ENCODE measurements around the gene MLLT3. TPM values are rescaled to one million over a fixed set of nuclear protein-coding genes. Genes with fewer than 3 reads are reported as not detected.
"Not testable (repeated sequence)": the region's sequence is repeated elsewhere in the genome, so short reads cannot be mapped to it uniquely, and the experiment has no call there.

MLLT3 gene
- total RNA-seq, 2 experiments from 2014 or later, result 59.1 to 60.8 TPM

GRCh38 chr9:20662156-20662555, 39.9 kb upstream of the MLLT3 start:
- H3K27me3 Mint-ChIP-seq, result peaks cover 2% of the 10 kb centered on the region
- H3K27ac Mint-ChIP-seq, result no peak overlapping the region
- no peaks in the 10 kb centered on the region for H3K9me3 Mint-ChIP-seq
- DNase-seq (no peak), ATAC-seq (no peak)
- no peak for TF ChIP-seq CTCF (IDR thresholded peaks at IDR 0.05)
- ChIA-PET CTCF (no interaction called here), POLR2A (interaction anchor here (0.8 kb wide), 1 partner anchor 9 kb away, joined by 3 read pairs; no protein-coding TSS in a partner anchor)
- H3K36me3 Mint-ChIP-seq (ENCODE audit: low read depth), result no peaks in the 10 kb centered on the region
- intact Hi-C loops (cut with micrococcal nuclease), result no loop called here
- no peak overlapping the region for H3K4me3 Mint-ChIP-seq
- H3K4me1 Mint-ChIP-seq (ENCODE audit: low read depth), result peaks cover 2% of the 10 kb centered on the region

- H3K27ac Mint-ChIP-seq, result no peak overlapping the region
- intact Hi-C loops (cut with micrococcal nuclease), result no loop called here
Measured at GRCh38 chr9:20659474-20659967, 37.2 kb upstream of the MLLT3 start.

GRCh38 chr9:20658677-20659473, 36.6 kb upstream of the MLLT3 start:
- ATAC-seq, result peak; percentile 53
- ChIA-PET CTCF (interaction anchor here (0.8 kb wide), 1 partner anchor 26 kb away, joined by 3 read pairs; the partner anchor contains the start of gene FOCAD), POLR2A (interaction anchor here (0.8 to 0.9 kb wide), 2 partner anchors 10 to 26 kb away, joined by 3 to 7 read pairs; partner anchors contain the start of gene FOCAD)
- peak; percentile 8 for DNase-seq
- no peak for TF ChIP-seq CTCF (IDR thresholded peaks at IDR 0.05)
- Mint-ChIP-seq H3K36me3 (ENCODE audit: low read depth) (no peaks in the 10 kb centered on the region), H3K27ac (peak overlapping the region; percentile 78), H3K4me3 (no peak overlapping the region), H3K4me1 (ENCODE audit: low read depth) (peaks cover 2% of the 10 kb centered on the region), H3K9me3 (no peaks in the 10 kb centered on the region), H3K27me3 (peaks cover 2% of the 10 kb centered on the region)
- intact Hi-C loops (cut with micrococcal nuclease), result no loop called here

More at GRCh38 chr9:20659474-20659967, 37.2 kb upstream of the MLLT3 start:
- ChIA-PET POLR2A (interaction anchor here (0.9 kb wide), 1 partner anchor 25 kb away, joined by 7 read pairs; the partner anchor contains the start of gene FOCAD), CTCF (no interaction called here)
- ATAC-seq, result no peak
- peaks cover 2% of the 10 kb centered on the region for H3K27me3 Mint-ChIP-seq
- no peak overlapping the region for H3K4me3 Mint-ChIP-seq
- no peaks in the 10 kb centered on the region for H3K36me3 Mint-ChIP-seq (ENCODE audit: low read depth)
- peaks cover 2% of the 10 kb centered on the region for H3K4me1 Mint-ChIP-seq (ENCODE audit: low read depth)
- TF ChIP-seq CTCF (IDR thresholded peaks at IDR 0.05), result no peak
- no peak for DNase-seq
- H3K9me3 Mint-ChIP-seq, result no peaks in the 10 kb centered on the region

- H3K9me3 Mint-ChIP-seq; ATAC-seq; H3K4me1 Mint-ChIP-seq (ENCODE audit: low read depth); intact Hi-C loops (cut with micrococcal nuclease); H3K36me3 Mint-ChIP-seq (ENCODE audit: low read depth); H3K27me3 Mint-ChIP-seq; H3K4me3 Mint-ChIP-seq: not testable (repeated sequence)
- peak; percentile 56 for DNase-seq
- peak overlapping the region; percentile 78 for H3K27ac Mint-ChIP-seq
- POLR2A ChIA-PET, result interaction anchor here (0.8 to 0.9 kb wide), 2 partner anchors 10 to 26 kb away, joined by 3 to 7 read pairs; partner anchors contain the start of gene FOCAD
- CTCF ChIA-PET, result interaction anchor here (0.8 kb wide), 1 partner anchor 26 kb away, joined by 3 read pairs; the partner anchor contains the start of gene FOCAD
Measured at GRCh38 chr9:20658246-20658667, 36.0 kb upstream of the MLLT3 start.

GRCh38 chr9:20651939-20652338, 29.6 kb upstream of the MLLT3 start:
- Mint-ChIP-seq H3K4me3 (no peak overlapping the region), H3K36me3 (ENCODE audit: low read depth) (no peaks in the 10 kb centered on the region), H3K9me3 (no peaks in the 10 kb centered on the region), H3K4me1 (ENCODE audit: low read depth) (no peaks in the 10 kb centered on the region), H3K27me3 (peaks cover 3% of the 10 kb centered on the region), H3K27ac (no peak overlapping the region)
- TF ChIP-seq CTCF (IDR thresholded peaks at IDR 0.05), result no peak
- no peak for ATAC-seq
- CTCF ChIA-PET, result interaction anchor here (1.5 kb wide), 1 partner anchor 27 kb away, joined by 4 read pairs; no protein-coding TSS in a partner anchor
- intact Hi-C loops (cut with micrococcal nuclease), result no loop called here
- no peak for DNase-seq
- POLR2A ChIA-PET, result interaction anchor here (1.0 kb wide), 1 partner anchor 32 kb away, joined by 3 read pairs; the partner anchor contains the start of gene FOCAD

All from activated CD8-positive, alpha-beta T cell treated with anti-CD3 and anti-CD28 coated beads for 36 hours (primary cell).